Measurements from ENCODE around the gene MCRS1.

MCRS1 gene

GRCh38 chr12:49577589-49578315, 9.8 kb upstream of the MCRS1 start:
- H3K27me3 ChIP-seq (ENCODE audit: control insufficient read depth, insufficient read depth, low read length) = no peaks in the 10 kb centered on the region
- no peak overlapping the region for H3K4me2 ChIP-seq (ENCODE audit: low read length)
- TF ChIP-seq CTCF (IDR thresholded peaks at IDR 0.05) = no peak
- peaks cover 5% of the 10 kb centered on the region for H3K4me1 ChIP-seq
- H3K27ac ChIP-seq = no peak overlapping the region
- H3K79me2 ChIP-seq = peaks cover 14% of the 10 kb centered on the region
- H3K4me3 ChIP-seq (ENCODE audit: low read depth, low read length) = no peak overlapping the region
- H3K36me3 ChIP-seq (ENCODE audit: control insufficient read depth, insufficient read depth, low read length) = no peaks in the 10 kb centered on the region
- no peaks in the 10 kb centered on the region for H3K9me3 ChIP-seq (ENCODE audit: control insufficient read depth, low read length)
- no peak overlapping the region for H3K9ac ChIP-seq
- H2AFZ ChIP-seq = no peak overlapping the region

DNA sequence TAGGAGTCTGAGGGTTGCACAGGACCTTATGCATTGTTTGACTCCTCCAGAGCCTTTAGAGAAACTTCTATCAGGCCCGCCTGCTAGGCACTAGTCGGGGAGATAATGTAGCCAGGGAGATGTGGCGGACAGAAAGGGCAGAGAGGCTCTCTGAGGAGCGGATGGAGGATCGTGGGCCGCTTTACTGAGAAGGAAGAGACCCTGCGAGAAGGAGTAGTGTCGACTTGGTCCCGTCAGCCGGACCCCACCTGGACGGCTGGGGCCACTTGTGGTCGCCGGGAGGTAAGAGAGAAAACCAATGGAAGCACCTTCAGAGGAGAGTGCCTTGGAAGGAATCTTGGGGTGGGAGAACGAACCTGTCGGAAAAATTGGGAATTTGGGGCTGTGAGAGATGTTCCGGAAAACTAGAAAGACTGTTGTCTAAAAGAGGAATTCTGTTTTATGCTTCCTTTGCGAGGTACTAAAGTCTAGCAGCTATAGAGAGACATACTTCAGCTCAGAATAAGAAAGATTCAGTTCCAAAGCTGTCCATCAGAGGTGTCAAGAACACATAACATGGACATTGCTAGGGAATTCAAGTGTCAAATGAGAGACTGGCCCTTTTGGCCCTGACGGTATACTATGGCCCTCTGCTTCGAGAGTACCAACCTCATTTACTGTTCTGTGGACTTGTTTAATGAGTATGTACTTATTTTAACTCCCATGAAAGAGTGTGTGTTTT, 660 bp upstream of the MCRS1 start:
- Histone ChIP-seq H3K4me3 (ENCODE audit: low read depth, low read length) (peak overlapping the region; percentile 99), H2AFZ (peak overlapping the region; percentile 87), H3K27me3 (ENCODE audit: control insufficient read depth, insufficient read depth, low read length) (no peaks in the 10 kb centered on the region), H3K36me3 (ENCODE audit: control insufficient read depth, insufficient read depth, low read length) (no peaks in the 10 kb centered on the region), H3K9ac (peak overlapping the region; percentile 12), H3K4me2 (ENCODE audit: low read length) (peak overlapping the region; percentile 100), H3K27ac (peak overlapping the region; percentile 83), H3K9me3 (ENCODE audit: control insufficient read depth, low read length) (no peaks in the 10 kb centered on the region), H3K4me1 (peaks cover 31% of the 10 kb centered on the region), H3K79me2 (peaks cover 18% of the 10 kb centered on the region)
- no peak for TF ChIP-seq CTCF (IDR thresholded peaks at IDR 0.05)

GRCh38 chr12:49567302-49567610, 686 bp downstream of the MCRS1 start:
- no peak for TF ChIP-seq CTCF (IDR thresholded peaks at IDR 0.05)
- peak overlapping the region; percentile 31 for H3K9ac ChIP-seq
- H3K4me2 ChIP-seq (ENCODE audit: low read length) = peak overlapping the region; percentile 100
- H3K27ac ChIP-seq = peak overlapping the region; percentile 83
- no peaks in the 10 kb centered on the region for H3K36me3 ChIP-seq (ENCODE audit: control insufficient read depth, insufficient read depth, low read length)
- peak overlapping the region; percentile 99 for H3K4me3 ChIP-seq (ENCODE audit: low read depth, low read length)
- H3K9me3 ChIP-seq (ENCODE audit: control insufficient read depth, low read length) = no peaks in the 10 kb centered on the region
- no peaks in the 10 kb centered on the region for H3K27me3 ChIP-seq (ENCODE audit: control insufficient read depth, insufficient read depth, low read length)
- H3K4me1 ChIP-seq = peaks cover 31% of the 10 kb centered on the region
- peaks cover 12% of the 10 kb centered on the region for H3K79me2 ChIP-seq
- H2AFZ ChIP-seq = peak overlapping the region; percentile 87

GRCh38 chr12:49566361-49566760, 1.6 kb downstream of the MCRS1 start:
- Histone ChIP-seq H3K9ac (no peak overlapping the region), H3K9me3 (ENCODE audit: control insufficient read depth, low read length) (no peaks in the 10 kb centered on the region), H3K4me3 (ENCODE audit: low read depth, low read length) (no peak overlapping the region), H3K36me3 (ENCODE audit: control insufficient read depth, insufficient read depth, low read length) (no peaks in the 10 kb centered on the region), H3K27ac (no peak overlapping the region), H3K79me2 (peaks cover 8% of the 10 kb centered on the region), H3K4me1 (peaks cover 26% of the 10 kb centered on the region), H2AFZ (no peak overlapping the region), H3K27me3 (ENCODE audit: control insufficient read depth, insufficient read depth, low read length) (no peaks in the 10 kb centered on the region), H3K4me2 (ENCODE audit: low read length) (no peak overlapping the region)
- TF ChIP-seq CTCF (IDR thresholded peaks at IDR 0.05) = no peak
